Left lung (tissue), 10 donors: ENCODE results near the gene ATRN. TPM values are rescaled to one million over a fixed set of nuclear protein-coding genes. Genes with fewer than 3 reads are reported as not detected.
"Not testable (repeated sequence)": the region's sequence is repeated elsewhere in the genome, so short reads cannot be mapped to it uniquely, and the experiment has no call there.

ENCODE experiments used
- ATAC-seq: fragments of 200-7000 bp; cut with Tn5 transposase; one replicate; pipeline ENCODE4 v1.9.1; 2020; ENCODE audit warnings: moderate library complexity
- DNase-seq, 4 donors: peaks; one replicate each; pipeline ENCODE4 v3.0.0-alpha.2; 2013 to 2020
- H3K27ac ChIP-seq, 2 donors: fragments of 200-600 bp; sonication (generic) in 1 of 2; one replicate each; pipeline versions ENCODE4 v1.5.0 to v1.8.0; 2020 to 2021
- H3K27me3 ChIP-seq, 2 donors: fragments of 200-600 bp; sonication (generic) in 1 of 2; one replicate each; pipeline versions ENCODE4 v1.5.0 to v1.8.0; 2020 to 2021
- H3K36me3 ChIP-seq, 2 donors: fragments of 200-600 bp; sonication (generic) in 1 of 2; one replicate each; pipeline versions ENCODE4 v1.5.0 to v1.8.0; 2020 to 2021
- H3K4me1 ChIP-seq, 2 donors: fragments of 200-600 bp; one replicate each; pipeline ENCODE4 v1.8.0; 2021
- H3K4me3 ChIP-seq, 2 donors: fragments of 200-600 bp; sonication (generic) in 1 of 2; one replicate each; pipeline versions ENCODE4 v1.5.0 to v1.8.0; 2020 to 2021; ENCODE audit warnings: mild to moderate bottlenecking in 1 of 2
- H3K9me3 ChIP-seq, 2 donors: fragments of 200-600 bp; sonication (generic) in 1 of 2; one replicate each; pipeline versions ENCODE4 v1.5.0 to v1.8.0; 2020 to 2021
- intact Hi-C, 2 donors: fragments of 100-400 bp; cut with DNase I; formaldehyde crosslinking; loops; one replicate each; pipeline versions ENCODE4 v1.11.2 to v1.14.2; 2022
- polyA plus RNA-seq, 6 donors: library from polyadenylated mRNA; unstranded; fragments of 120-200 nt; gene quantifications; one replicate each; pipeline ENCODE4 v1.2.1, GENCODE V29; 2013; ENCODE audit not compliant: insufficient read length in 6 of 6
- total RNA-seq, 2 donors: library from RNA; stranded (reverse); fragmentation: NEBNext Ultra II Directional; extraction: Animal tissue kit (Norgen Biotek cat#: 25700); gene quantifications; one replicate each; pipeline ENCODE4 v1.2.1, GENCODE V29; 2021
- TF ChIP-seq, protein P1 (sequence below), 2 donors: fragments of 200-600 bp; sonication (generic) in 1 of 2; IDR thresholded peaks; one replicate each; pipeline versions ENCODE4 v1.5.0 to v1.8.0; 2021; ENCODE audit warnings: antibody characterized with exemption in 2 of 2
- donor health status: DM: no; HTN: yes; CAD: no.
- donor health status: DM: no; HTN: no; CAD: no.

Gene ATRN
- total and polyA plus RNA-seq, 8 donors: 28.8 to 39.5 (median 35.6) TPM

DNA sequence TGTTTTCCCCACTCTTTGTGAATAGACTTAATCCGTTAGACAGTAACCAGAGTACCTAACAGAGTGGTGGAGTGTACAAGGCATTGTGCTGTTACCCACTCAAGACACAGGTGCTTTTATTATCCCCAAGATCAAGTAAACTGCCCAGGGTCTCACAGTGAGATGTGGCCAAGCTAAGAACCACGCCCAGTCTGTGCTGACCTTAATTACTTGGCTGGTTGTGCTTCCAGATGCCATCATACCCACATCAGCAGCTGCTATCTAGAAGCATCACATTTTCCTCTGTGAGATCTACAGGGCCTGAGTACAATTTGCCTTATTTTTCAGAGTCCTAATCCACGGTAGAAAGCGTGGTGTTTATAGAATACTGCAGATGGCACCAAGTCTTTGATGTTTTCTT lies 122.1 kb downstream of the ATRN start:
- H3K36me3 ChIP-seq: peaks cover 0 to 66% of the 10 kb centered on the region in 2 donors
- no peaks in the 10 kb centered on the region for H3K9me3 ChIP-seq
- H3K4me3 ChIP-seq: no peak overlapping the region
- no peak for ATAC-seq
- no peaks in the 10 kb centered on the region for H3K4me1 ChIP-seq
- intact Hi-C loops: no loop called here
- DNase-seq: no peak
- TF ChIP-seq, protein P1, sequence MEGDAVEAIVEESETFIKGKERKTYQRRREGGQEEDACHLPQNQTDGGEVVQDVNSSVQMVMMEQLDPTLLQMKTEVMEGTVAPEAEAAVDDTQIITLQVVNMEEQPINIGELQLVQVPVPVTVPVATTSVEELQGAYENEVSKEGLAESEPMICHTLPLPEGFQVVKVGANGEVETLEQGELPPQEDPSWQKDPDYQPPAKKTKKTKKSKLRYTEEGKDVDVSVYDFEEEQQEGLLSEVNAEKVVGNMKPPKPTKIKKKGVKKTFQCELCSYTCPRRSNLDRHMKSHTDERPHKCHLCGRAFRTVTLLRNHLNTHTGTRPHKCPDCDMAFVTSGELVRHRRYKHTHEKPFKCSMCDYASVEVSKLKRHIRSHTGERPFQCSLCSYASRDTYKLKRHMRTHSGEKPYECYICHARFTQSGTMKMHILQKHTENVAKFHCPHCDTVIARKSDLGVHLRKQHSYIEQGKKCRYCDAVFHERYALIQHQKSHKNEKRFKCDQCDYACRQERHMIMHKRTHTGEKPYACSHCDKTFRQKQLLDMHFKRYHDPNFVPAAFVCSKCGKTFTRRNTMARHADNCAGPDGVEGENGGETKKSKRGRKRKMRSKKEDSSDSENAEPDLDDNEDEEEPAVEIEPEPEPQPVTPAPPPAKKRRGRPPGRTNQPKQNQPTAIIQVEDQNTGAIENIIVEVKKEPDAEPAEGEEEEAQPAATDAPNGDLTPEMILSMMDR (IDR thresholded peaks at IDR 0.05): no peak
- H3K27me3 ChIP-seq: no peaks in the 10 kb centered on the region
- no peak overlapping the region for H3K27ac ChIP-seq

DNA sequence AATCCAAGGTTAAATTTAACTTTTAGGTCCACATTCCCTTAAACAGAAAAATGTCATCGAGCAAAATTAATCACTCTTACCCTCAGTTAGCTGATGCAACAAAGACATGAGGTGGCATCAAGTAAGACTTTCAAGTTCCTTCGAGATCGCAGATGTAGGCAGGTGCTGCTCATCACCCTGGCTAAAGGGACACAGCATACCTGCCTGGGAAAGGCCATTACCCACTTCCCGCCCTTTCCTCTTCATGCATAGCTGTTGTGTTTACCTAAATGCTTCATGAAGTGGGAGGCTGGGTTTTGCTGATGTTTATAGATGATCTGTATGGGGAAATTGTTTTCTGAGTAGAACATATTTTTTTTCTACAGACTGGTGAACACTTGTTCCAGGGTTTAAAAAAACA lies 124.7 kb downstream of the ATRN start:
- H3K4me3 ChIP-seq: no peak overlapping the region
- TF ChIP-seq, protein P1 (IDR thresholded peaks at IDR 0.05): no peak
- H3K27me3 ChIP-seq: no peaks in the 10 kb centered on the region
- no peaks in the 10 kb centered on the region for H3K9me3 ChIP-seq
- intact Hi-C loops: no loop called here
- no peak overlapping the region for H3K27ac ChIP-seq
- ATAC-seq: peak; percentile 80
- DNase-seq: no peak
- no peaks in the 10 kb centered on the region for H3K4me1 ChIP-seq
- H3K36me3 ChIP-seq: peaks cover 0 to 82% of the 10 kb centered on the region in 2 donors

DNA sequence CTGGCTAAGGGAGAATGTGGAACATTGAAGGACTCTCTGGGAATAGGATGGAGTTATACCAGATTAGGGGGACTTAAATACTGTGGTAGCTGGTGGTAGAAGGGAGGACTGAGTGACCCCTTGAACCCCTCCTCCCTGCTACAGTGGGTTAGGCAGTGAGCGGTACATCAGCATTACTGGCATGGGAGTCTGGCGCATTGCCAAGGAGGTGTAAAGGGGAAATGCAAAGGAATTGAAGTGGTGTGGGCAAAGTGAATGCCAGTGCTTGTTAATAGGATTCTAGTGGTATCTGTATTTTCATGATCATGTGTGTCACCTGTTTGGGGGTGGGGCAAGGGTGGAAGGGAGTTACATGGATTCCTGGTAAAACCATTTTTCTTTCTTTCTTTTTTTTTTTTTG lies 132.3 kb downstream of the ATRN start:
- intact Hi-C loops: no loop called here
- H3K27ac ChIP-seq: no peak overlapping the region
- ATAC-seq (no peak), DNase-seq (no peak)
- no peaks in the 10 kb centered on the region for H3K27me3 ChIP-seq
- no peaks in the 10 kb centered on the region for H3K4me1 ChIP-seq
- TF ChIP-seq, protein P1 (IDR thresholded peaks at IDR 0.05): no peak
- H3K36me3 ChIP-seq: peaks cover 0 to 66% of the 10 kb centered on the region in 2 donors
- H3K4me3 ChIP-seq: no peak overlapping the region
- no peaks in the 10 kb centered on the region for H3K9me3 ChIP-seq

DNA sequence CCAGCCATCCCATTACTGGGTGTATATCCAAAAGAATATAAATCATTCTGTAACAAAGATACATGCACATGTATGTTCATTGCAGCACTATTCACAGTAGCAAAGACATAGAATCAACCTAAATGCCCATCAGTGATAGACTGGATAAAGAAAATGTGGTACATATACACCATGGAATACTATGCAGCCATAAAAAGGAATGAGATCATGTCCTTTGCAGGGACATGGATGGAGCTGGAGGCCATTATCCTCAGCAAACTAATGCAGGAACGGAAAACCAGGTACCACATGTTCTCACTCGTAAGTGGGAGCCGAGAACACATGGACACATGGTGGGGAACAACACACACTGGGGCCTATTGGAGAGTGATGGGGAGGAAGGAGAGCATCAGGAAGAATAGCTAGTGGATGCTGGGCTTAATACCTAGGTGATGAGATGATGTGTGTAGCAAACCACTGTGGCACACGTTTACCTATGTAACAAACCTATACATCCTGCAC lies 134.6 kb downstream of the ATRN start:
- ATAC-seq, H3K4me3 ChIP-seq, DNase-seq, intact Hi-C loops, H3K27me3 ChIP-seq, H3K9me3 ChIP-seq, H3K4me1 ChIP-seq, H3K27ac ChIP-seq: not testable (repeated sequence)
- peaks cover 0 to 51% of the 10 kb centered on the region in 2 donors for H3K36me3 ChIP-seq

DNA sequence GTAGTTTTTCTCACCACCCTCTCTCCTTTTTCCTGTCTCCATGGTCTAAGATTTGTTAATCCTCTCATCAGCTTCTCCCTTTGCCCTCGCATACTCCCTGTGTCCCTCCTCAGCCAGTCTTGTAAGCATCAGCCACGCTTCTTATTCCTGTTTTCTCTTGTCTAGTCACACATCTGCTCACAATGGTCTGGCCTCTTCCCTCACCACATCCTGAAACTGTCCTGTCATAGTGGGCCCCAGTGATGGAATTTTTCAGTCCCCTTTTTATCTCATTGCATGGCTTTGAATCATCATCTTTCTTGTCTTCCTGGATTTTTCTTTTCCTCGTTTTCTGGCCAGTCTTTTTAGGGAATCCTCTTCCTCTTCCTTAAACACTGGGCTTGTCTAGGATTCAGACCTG lies 135.2 kb downstream of the ATRN start:
- TF ChIP-seq, protein P1 (IDR thresholded peaks at IDR 0.05): no peak
- H3K36me3 ChIP-seq: peaks cover 0 to 48% of the 10 kb centered on the region in 2 donors
- DNase-seq (no peak), ATAC-seq (no peak)
- no peak overlapping the region for H3K27ac ChIP-seq
- intact Hi-C loops: no loop called here
- no peaks in the 10 kb centered on the region for H3K9me3 ChIP-seq
- no peaks in the 10 kb centered on the region for H3K27me3 ChIP-seq
- no peaks in the 10 kb centered on the region for H3K4me1 ChIP-seq
- no peak overlapping the region for H3K4me3 ChIP-seq

DNA sequence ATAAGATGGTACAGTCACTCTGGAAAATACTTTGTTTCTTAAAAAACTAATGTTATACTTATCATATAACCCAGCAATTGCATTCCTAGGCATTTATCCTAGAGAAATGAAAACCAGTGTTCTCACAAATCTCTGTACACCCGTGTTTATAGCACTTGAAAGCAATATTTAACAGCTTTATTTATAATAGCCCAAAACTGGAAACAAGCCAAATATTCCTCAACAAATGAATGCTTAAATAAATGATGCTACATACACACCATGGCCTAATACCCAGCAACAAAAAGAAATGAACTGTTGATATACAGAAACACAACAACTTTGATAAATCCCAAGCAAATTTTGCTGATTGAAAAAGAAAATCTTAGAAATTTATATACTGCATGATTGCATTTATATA lies 141.1 kb downstream of the ATRN start:
- H3K4me3 ChIP-seq: no peak overlapping the region
- TF ChIP-seq, protein P1 (IDR thresholded peaks at IDR 0.05): no peak
- ATAC-seq: no peak
- no peaks in the 10 kb centered on the region for H3K4me1 ChIP-seq
- H3K27me3 ChIP-seq: no peaks in the 10 kb centered on the region
- H3K27ac ChIP-seq: no peak overlapping the region
- intact Hi-C loops: no loop called here
- DNase-seq: no peak
- H3K9me3 ChIP-seq: no peaks in the 10 kb centered on the region
- H3K36me3 ChIP-seq: peaks cover 0 to 6% of the 10 kb centered on the region in 2 donors
